HG02840 (cell line): ENCODE results near the gene RNF38.
"Not testable (repeated sequence)": the region's sequence is repeated elsewhere in the genome, so short reads cannot be mapped to it uniquely, and the experiment has no call there.

Experiments
- ATAC-seq: cut with Tn5 transposase; IDR thresholded peaks from one replicate; pipeline ENCODE4 v1.9.1; 2021; ENCODE audit warnings: mild to moderate bottlenecking, moderate library complexity, moderate number of reproducible peaks; ENCODE audit not compliant: unreplicated experiment, low FRiP score

RNF38 gene

DNA sequence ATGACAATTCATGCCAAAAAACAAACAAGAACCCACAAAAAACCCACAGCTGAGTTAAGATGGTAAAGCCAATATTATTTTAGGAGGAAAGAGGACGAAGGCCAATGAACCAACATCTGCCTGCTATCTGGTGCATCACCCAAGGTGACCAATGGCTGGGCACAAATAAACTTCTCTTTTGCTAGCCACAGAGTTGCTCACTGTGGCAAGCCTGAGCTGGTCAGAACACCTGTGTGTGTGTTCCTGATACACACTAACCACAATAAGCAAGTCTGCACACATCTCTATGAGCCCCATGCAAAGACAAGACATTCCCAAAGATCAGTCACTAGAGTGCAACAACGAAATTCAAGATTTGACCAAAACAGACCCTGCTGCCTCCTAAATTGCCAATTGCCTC is 63.1 kb downstream of the RNF38 start:
- ATAC-seq = no peak

DNA sequence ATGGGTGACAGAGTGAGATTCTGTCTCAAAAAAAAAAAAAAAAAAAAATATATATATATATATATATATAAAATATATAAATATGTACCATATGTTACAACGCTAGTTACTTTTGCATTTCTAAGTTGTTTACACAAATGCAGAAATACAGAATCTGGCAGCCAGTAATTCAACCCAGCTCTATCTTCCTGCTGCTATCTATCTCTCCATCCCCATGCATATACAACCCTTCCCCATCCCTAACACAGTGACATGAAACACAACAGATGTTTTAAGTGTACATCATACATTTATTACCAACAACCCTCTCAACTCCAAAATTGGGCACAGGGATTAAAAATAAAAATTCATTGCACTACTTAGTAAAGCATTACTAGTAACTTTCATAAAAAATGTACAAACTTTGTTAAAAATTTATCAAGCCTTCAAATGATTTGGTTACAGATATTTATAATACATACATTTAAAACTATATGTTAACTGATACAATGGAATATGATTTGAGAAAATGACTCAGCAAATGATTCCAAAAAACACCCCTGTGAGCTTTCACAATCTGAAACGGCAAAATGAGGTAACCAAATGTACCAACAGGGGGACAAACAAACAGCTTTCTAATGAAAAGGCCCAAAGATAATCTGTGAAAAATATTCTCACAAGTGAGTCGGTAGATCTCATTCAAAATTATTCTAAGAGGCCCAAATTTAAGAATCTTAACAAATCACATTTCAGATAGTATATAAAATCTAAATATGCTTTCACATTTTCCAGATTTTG is 63.8 kb downstream of the RNF38 start:
- no peak for ATAC-seq

DNA sequence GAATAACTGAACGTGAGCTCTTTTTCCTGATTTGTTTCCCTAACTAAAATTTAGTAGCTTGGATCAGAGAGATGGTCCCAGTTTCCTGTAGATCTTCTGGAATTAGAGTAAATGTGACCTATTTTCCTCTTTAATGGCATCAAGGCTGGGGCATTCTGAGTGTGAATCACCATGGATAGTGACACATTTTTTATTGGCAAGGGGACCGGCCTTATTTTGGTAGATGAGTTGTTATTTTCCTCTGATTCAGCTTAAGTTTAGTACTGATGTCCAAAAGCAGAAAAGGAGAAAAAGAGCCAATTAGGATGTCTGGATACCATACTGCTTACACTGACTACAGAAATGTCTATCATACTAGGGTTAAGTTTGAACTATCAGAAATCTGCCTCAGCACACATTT is 68.1 kb downstream of the RNF38 start:
- no peak for ATAC-seq

DNA sequence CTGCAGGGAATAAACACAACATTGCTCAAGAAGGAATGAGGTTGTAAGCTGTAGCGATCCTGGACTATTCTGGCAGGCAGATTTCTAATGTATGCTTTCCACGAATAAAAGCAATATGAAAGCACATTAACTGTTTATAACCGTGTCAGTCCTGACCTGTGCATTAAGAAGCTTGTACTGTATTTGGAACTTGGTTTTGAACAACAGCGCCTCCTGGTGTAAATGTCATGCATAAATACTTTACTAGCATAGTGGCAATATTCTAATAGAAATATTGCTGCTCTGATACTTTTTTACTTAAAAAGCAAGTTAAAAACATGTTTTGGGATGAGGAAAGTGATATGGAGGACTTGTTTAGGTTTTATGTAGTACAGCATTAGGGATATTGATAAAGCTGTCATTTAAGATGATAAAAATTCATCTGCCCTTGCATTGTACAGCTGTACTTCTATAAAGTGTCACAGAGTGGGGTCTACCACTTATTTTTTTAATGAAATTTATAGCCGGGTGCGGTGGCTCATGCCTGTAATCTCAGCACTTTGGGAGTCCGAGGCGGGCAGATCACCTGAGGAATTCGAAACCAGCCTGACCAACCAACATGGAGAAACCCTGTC is 71.2 kb downstream of the RNF38 start:
- no peak for ATAC-seq

DNA sequence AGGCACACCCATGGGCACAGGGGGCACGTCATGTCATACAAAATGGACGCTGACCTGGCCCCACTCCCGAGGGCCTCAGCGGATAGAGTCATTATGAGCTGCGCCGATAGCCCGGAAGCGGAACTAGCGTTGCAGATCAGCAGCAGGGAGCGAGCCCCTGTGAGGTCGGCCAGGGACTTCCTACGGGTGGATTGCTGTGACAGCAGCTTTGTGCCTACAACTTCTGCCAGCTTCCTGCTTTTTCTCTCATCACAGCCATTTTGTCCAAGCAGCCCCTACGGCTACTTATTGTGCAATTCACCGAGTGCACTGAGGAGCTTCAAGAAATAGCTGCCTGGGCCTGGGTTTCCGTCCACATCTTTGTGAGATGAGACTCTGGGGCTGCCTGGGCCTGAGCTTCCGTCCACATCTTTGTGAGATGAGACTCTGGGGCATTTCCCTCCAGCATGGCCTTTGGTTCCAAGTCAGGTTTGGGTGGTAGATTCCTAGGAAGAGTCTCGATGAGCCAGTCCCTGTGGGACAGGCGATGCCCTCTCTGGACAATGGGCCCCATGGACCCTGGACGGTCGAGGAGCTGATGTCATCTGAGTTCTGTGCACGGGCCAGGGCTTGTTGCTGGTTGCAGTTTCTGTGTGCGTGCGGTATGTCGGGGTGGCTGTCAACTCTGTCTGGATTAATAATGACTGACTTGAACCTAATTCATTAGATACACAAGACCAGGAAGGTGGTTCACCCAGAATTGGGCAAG is 74.8 kb downstream of the RNF38 start:
- no peak for ATAC-seq

DNA sequence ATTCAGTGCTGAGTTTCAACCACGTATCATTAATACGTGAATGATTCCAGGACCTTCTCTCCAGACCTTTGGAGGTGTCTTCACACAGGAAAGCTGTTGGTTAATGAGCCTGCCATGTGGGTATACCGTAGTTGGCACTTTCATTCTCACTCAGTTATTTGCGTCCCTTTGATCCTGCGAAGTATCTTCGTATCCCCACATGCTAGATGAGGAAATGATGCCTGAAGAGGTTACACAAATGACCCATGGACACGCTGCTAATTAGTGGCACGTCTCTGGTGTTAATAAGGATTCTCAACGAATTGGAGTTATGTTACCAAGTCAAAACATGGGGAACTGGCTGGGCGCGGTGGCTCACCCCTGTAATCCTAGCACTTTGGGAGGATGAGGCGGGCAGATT is 76.1 kb downstream of the RNF38 start:
- no peak for ATAC-seq

DNA sequence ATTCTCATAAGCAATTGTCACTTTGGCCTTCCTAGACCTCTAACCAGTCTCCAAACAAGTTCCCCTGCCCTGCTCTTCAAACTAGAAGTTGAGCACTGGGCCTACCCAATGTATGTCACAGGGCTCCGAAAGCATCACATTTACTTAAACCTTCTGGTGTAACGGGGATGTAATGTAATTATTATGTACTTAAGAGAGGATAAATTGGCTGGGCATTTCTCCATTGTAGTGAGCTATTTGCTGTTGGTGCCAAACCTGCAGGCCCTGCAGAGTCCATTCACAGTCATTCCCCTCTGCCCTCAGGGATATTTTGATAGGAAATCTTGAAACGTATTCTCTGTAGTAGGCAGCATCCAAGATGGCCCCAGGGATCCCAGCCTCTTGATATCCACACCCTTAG is 77.6 kb downstream of the RNF38 start:
- no peak for ATAC-seq

DNA sequence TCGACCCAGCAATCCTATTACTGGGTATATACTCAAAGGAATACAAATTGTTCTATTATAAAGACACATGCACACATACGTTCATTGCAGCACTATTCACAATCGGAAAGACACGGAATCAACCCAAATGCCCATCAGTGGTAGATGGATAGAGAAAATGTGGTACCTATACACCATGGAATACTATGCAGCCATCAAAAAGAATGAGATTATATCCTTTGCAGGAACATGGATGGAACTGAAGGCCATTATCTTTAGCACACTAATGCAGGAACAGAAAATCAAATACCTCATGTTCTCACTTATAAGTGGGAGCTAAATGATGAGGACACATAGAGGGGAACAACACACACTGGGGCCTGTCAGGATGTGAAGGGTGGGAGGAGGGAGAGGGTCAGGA is 78.2 kb downstream of the RNF38 start:
- not testable (repeated sequence) for ATAC-seq

DNA sequence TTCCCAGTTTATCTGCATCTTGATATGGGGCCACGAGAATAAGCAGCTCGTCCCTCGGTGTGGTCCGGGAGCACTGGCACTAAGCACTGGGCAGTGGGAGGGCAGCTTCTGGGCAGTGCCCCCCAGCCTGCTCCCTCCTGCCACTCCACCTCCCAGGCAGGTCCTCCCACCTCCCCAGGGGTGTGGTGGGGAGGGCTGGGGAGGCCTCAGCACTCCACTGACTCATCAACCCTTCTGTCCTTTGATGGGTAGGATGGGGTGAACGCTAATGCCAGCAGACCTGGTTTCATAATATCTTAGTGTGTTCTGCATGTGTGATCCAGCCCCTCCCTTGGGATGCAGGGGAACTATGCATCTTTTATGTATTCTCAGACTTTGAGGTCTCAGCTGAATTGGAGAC is 79.6 kb downstream of the RNF38 start:
- ATAC-seq = no peak

DNA sequence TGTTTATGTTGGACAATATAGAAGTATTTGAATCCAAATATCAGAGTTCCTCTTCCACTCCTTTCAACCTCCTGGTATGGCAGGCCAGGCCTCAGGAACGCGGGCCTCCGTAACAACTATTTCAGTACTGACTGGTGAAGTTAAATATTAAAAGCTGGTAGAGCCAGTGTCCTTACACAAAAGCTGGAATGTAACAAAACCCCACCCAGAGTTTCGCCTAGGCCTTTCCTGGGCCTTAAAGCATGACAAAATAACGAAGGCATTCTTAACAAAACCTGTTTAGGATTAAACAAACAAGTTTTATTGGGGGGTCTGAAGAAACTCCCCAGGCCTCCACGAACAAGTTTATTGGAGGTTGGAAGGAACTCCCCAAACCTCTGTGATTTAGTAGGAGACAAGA is 80.3 kb downstream of the RNF38 start:
- ATAC-seq = no peak

DNA sequence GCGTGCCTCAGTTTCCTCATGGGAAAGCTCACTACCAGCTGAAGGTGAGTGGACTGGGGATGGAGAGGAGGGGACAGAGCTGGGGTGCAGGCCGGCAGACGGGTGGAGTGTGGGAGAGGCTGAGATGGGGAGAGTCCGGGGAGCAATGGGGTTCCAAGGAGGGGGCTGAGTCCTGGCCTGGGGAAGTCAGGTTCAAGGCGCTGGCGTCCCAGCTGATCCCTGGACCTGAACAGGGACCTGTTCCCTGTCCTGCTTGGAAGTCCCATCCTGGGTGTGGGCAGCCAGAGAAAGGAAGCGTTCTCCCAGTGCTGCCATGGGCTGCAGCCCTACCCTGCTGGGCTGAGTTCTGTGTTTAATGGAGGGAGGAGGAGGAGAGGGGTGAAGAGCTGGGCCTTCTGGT is 80.9 kb downstream of the RNF38 start:
- ATAC-seq = no peak

DNA sequence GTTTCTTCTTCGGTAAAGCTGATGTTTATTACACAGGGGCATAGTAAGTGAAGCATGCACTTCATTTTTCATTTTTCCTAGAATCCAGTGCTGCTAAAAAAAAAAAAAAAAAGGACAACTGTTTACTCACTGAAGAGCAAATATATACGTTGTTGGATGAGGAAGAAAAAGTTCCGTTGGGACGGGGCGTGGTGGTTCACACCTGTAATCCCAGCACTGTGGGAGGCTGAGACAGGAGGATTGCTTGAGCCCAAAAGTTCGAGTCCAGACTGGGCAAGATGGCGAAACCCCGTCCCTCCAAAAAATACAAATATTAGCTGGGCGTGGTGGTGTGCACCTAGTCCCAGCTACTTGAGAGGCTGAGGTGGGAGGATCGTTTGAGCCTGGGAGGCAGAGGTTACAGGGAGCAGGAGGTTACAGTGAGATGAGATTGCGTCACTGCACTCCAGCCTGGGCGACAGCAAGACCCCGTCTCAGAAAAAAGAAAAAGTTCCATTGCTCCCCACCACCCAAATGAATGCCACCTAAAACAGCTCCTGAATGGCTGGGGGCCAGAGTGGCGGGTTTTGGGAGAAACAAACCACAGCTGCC is 81.8 kb downstream of the RNF38 start:
- no peak for ATAC-seq

DNA sequence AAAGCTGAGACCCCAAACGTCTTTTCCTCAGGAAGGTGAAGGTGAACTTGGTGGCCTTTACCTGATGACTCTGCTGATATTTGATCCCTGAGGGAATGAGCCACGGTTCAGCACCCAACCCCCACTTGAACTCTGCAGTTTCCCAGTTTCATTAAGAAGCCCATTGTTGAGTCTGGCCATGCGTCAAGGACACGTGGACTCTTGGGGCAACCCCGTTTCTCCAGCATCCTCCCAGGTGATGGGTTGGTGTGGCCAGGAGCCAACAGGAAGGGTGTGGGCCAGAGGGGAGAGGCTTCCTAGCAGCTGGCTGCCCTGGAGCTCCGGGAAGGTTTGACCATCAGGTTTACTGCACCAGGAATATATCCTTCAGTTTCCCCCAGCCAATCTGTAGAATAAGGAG is 82.3 kb downstream of the RNF38 start:
- ATAC-seq = no peak

DNA sequence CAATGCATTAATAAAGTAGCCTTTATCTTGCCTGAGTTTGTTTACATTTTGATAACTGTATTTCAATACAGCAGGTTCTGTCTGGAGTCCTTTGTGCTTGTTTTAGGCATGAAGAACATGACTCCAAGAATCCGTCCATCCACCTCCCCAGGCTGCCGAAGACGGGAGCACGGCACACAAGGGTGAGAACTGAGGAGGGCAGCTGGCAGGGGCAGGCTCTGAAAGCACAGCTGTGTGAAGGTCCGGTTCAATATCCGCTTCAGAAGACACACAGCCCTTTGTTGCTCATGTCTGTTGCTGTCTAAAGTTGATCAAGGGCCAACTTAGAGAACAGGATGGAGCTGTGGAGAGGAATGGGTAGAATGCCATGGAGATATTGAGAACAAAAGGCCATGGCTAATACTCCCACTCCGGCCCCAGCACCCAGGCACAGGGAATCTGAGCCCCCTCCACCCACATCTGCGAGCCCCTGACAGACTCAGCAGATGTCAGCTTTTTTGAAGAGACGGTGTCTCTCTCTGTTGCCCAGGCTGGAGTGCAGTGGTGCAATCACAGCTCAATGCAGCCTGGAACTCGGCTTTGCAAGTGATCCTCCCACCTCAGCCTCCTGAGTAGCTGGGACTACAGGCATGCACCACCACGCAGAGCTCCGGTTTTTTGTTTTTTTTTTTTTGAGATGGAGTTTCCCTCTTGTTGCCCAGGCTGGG is 83.3 kb downstream of the RNF38 start:
- ATAC-seq = no peak

DNA sequence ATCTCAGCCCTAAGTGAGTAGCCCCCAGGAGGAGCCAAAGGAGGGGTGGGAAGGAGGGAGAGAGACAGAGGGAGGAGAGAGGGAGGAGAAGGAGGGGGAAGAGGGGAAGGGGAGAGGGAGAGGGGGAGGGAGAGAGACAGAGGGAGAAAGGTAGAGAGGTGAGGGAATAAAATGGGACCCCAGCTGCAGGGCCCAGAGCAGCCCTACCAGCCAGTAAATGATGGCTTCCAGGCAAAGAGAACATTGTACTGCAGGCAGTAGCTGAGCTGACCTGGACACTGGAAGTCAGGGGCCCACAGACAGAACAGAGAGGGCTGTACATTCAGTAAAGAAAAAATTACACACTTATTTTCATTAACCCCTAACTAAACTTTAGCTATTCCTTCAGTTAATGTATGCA is 84.0 kb downstream of the RNF38 start:
- ATAC-seq = no peak

DNA sequence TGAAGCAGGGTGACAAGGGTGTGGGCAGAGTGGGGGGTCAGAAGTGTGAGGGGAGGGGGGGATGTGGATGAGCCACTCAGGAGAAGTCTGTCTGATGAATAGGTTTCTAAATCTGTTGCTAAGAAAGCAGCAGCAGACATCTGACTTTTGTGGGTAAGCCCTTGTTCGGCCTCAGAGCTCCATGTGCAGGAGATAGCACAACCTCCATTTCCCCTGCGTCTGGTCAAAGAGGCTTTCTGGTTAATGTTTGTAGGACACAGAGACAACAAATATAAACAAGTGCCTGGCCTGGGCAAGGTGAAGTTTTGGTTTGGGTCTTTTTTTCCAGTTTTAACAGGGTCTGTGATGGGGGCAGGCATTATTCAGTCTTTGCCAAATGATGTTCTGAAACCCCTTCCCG is 84.8 kb downstream of the RNF38 start:
- no peak for ATAC-seq

DNA sequence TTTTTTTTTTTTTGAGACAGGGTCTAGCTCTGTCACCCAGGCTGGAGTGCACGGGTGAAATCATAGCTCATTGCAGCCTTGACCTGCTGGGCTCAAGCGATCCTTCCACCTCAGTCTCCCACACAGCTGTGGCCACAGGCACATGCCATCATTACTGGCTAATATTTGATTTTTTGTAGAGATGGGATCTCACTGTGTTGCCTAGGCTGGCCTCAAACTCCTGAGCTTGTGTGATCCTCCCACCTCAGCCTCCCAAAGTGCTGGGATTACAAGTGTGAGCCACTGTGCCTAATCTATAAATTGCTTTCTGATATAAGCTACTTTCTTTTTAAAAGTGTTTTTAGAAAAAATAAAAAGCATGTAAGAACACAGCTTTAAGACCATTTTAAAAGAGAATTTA is 85.3 kb downstream of the RNF38 start:
- ATAC-seq = no peak

DNA sequence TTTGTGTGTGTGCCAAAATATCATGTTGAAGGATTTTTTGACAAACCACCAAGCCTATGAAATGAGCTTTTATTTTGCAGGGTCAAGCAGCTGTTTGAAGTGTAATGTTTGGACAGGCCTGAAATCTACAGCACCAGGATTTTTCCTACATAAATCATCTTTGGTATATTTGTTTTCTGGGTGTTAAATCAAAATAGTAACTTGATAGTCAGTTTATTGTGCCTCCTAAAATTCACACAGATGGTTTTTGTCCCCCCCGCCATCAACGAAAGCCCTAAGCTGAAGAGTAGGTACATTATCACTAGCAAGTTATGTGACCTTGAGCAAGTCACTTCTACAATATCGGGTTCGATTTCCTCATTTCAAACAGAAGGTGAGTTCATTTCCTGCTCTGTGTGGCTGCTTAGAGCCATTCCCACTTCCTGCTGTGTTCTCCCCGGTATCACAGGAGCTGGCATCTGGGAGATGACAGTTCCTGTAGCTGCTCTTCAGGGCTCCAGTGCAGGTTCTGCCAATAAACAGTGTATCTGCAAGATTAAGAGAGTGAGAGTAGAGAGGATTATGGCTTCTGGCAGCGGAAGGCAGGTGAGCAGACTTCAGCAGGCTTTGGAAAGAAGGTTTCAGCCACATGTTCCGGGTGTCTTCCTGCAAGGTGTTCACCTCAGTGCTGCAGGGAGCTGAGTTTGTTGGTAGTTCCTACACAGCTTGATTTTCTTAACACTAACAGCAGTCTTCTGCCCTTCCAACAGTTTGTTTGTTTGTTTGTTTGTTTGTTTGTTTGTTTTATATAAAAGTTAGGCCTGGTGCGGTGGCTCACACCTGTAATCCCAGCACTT is 93.4 kb downstream of the RNF38 start:
- ATAC-seq = no peak

DNA sequence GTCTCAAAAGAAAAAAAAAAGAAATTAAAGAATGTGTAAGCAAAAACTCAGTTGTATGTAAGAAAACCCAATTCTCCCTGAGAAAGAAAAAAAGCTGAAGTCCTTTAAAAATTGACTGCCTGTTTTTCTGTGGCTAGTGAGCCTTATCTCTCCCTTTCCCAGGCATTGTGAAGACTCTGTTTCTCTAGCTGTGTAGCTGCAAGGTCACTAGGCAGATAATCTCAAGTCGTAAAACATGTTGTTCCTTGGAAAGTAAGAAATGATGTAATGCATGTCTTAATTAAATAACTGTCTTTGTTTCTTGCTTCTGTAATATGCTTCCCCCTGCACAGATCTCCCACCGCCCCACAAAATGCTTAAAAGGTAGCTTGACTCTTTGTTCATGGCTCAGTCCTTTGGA is 95.7 kb downstream of the RNF38 start:
- ATAC-seq = not testable (repeated sequence)

DNA sequence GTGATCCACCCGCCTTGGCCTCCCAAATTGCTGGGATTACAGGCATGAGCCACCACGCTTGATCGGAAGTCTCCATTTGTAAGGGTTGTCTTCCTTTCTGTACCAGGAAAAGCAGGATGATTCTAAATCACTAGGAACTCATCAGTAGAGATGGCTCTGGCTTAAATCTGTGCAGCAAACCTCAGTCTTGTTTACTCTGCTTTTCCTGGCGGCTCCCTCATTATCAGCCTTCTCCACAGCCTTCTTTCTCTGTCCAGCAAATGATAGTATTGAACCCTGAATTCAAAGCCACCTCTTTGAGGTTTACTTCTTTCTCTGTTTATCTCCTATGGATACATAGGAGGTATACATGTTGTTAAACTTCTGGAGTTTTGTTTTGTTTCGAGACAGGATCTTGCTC is 98.8 kb downstream of the RNF38 start:
- no peak for ATAC-seq
